HCT116 (cell line): Measurements from ENCODE around the gene GTF3C1. TPM values are rescaled to one million over a fixed set of nuclear protein-coding genes. Genes with fewer than 3 reads are reported as not detected.
A peak's percentile ranks its signal among the peaks of the same experiment; 100 is the strongest.

Experiments
- ATAC-seq: fragments of 200-7000 bp; cut with Tn5 transposase; 2 replicates; pipeline ENCODE4 v1.9.1; 2020; ENCODE audit warnings: mild to moderate bottlenecking, moderate library complexity
- BruUV-seq: library from RNA; stranded (reverse); fragments of 400-500 nt; replicated peaks from 2 replicates; lab custom pipeline; 2021; lab: Mats Ljungman, UMichigan
- CTCF ChIA-PET: fragments of 300-600 bp; sonication (Branson Sonifier 250); formaldehyde crosslinking; loops from one replicate; lab custom pipeline; 2021; ENCODE audit warnings: antibody characterized with exemption; lab: Charles Lee
- POLR2A ChIA-PET: fragments of 300-600, 350-600 bp; sonication (Branson Sonifier 250); formaldehyde crosslinking; loops from one replicate; lab custom pipeline; 2021; ENCODE audit warnings: antibody characterized with exemption; lab: Charles Lee
- RAD21 ChIA-PET, 2 experiments: fragments of 300-600 bp; sonication (Branson Sonifier 250); formaldehyde crosslinking; loops; one replicate each; lab custom pipeline; 2023; ENCODE audit warnings: low total read pairs in 2 of 2; ENCODE audit not compliant: uncharacterized antibody in 2 of 2, unreplicated experiment in 2 of 2, low non-redundant PET in 1 of 2; lab: Charles Lee
- DNase-seq: peaks from one replicate; pipeline ENCODE4 v3.0.0-alpha.2; 2010; ENCODE audit warnings: low read depth, low spot score
- H2AFZ ChIP-seq: fragments of 200-600 bp; shearing (Covaris generic), sonication (generic); 2 replicates; pipeline ENCODE4 v1.6.1; 2017; ENCODE audit warnings: low read depth, mixed run types, mixed read lengths, antibody characterized with exemption, low read length; ENCODE audit not compliant: poor library complexity, severe bottlenecking
- H3K27ac ChIP-seq: 2 replicates; pipeline ENCODE4 v1.5.1; 2012; ENCODE audit warnings: low read depth, low read length
- H3K27me3 ChIP-seq: fragments of 200-600 bp; sonication (generic); 2 replicates; pipeline ENCODE4 v1.6.1; 2016; ENCODE audit warnings: mixed run types, low read length, mixed read lengths; ENCODE audit not compliant: insufficient read depth
- H3K36me3 ChIP-seq, 2 experiments: fragments of 200-500 bp in 1 of 2; fragments of 200-600 bp in 1 of 2; sonication (Bioruptor generic) in 1 of 2; sonication (generic) in 1 of 2; 2 replicates each; pipeline versions ENCODE4 v1.5.1 to v1.6.1; 2014 to 2016; ENCODE audit warnings: low read length in 2 of 2, inconsistent platforms in 1 of 2, mixed read lengths in 1 of 2, mixed run types in 1 of 2; ENCODE audit not compliant: insufficient read depth in 2 of 2, control insufficient read depth in 1 of 2
- H3K4me1 ChIP-seq, 2 experiments: fragments of 200-600 bp in 1 of 2; sonication (generic) in 1 of 2; 2 replicates each; pipeline versions ENCODE4 v1.5.1 to v1.6.1; 2012 to 2017; ENCODE audit warnings: low read length in 2 of 2, inconsistent platforms in 1 of 2, mild to moderate bottlenecking in 1 of 2, mixed read lengths in 1 of 2, mixed run types in 1 of 2, moderate library complexity in 1 of 2; ENCODE audit not compliant: insufficient read depth in 2 of 2, control insufficient read depth in 1 of 2
- H3K4me2 ChIP-seq: fragments of 200-600 bp; sonication (generic); 2 replicates; pipeline ENCODE4 v1.6.1; 2017; ENCODE audit warnings: mixed run types, low read length, mixed read lengths
- H3K4me3 ChIP-seq, 2 experiments: fragments of 200-600 bp in 1 of 2; sonication (generic) in 1 of 2; replicated peaks in 1 of 2; 2 replicates each; pipeline ENCODE4 v1.5.1; 2011 to 2016; ENCODE audit warnings: low read length in 2 of 2, control low read depth in 1 of 2, low read depth in 1 of 2, mild to moderate bottlenecking in 1 of 2, mixed read lengths in 1 of 2, mixed run types in 1 of 2
- H3K79me2 ChIP-seq: fragments of 200-600 bp; sonication (generic); 2 replicates; pipeline ENCODE4 v1.6.1; 2017; ENCODE audit warnings: mild to moderate bottlenecking, mixed run types, low read length, moderate library complexity, mixed read lengths; ENCODE audit not compliant: insufficient read depth
- H3K9ac ChIP-seq: fragments of 200-600 bp; sonication (generic); 2 replicates; pipeline ENCODE4 v1.6.1; 2016; ENCODE audit warnings: low read length, mixed read lengths
- H3K9me2 ChIP-seq: fragments of 200-600 bp; sonication (generic), shearing (Covaris generic); 2 replicates; pipeline ENCODE4 v1.6.1; 2017; ENCODE audit warnings: mixed run types, mild to moderate bottlenecking, moderate library complexity; ENCODE audit not compliant: insufficient read depth
- H3K9me3 ChIP-seq, 2 experiments: fragments of 200-500 bp in 1 of 2; fragments of 200-600 bp in 1 of 2; sonication (Bioruptor generic) in 1 of 2; sonication (generic) in 1 of 2; 2 replicates each; pipeline ENCODE4 v1.6.1; 2014 to 2017; ENCODE audit warnings: low read length in 2 of 2, mixed read lengths in 2 of 2, inconsistent platforms in 1 of 2, low read depth in 1 of 2, mild to moderate bottlenecking in 1 of 2, mixed run types in 1 of 2, moderate library complexity in 1 of 2; ENCODE audit not compliant: control insufficient read depth in 1 of 2, insufficient read depth in 1 of 2
- H4K20me1 ChIP-seq: fragments of 200-600 bp; sonication (generic), shearing (Covaris generic); 2 replicates; pipeline ENCODE4 v1.6.1; 2017; ENCODE audit warnings: mixed run types, mild to moderate bottlenecking, moderate library complexity; ENCODE audit not compliant: insufficient read depth
- CBX3 ChIP-seq: IDR thresholded peaks from 2 replicates; pipeline ENCODE4 v1.6.1; 2012; ENCODE audit warnings: low read depth
- ELF1 ChIP-seq: IDR thresholded peaks from 2 replicates; pipeline ENCODE4 v1.6.1; 2012; ENCODE audit warnings: low read depth, borderline replicate concordance
- EZH2 ChIP-seq: fragments of 200-600 bp; sonication (generic); IDR thresholded peaks from 2 replicates; pipeline ENCODE4 v1.6.1; 2017; ENCODE audit warnings: antibody characterized with exemption, mixed run types
- EZH2phosphoT487 ChIP-seq: fragments of 200-600 bp; IDR thresholded peaks from 2 replicates; pipeline ENCODE4 v1.6.1; 2018; ENCODE audit warnings: antibody characterized with exemption, borderline replicate concordance
- POLR2A ChIP-seq: IDR thresholded peaks from 2 replicates; pipeline ENCODE4 v1.7.0; 2011; ENCODE audit warnings: borderline replicate concordance; ENCODE audit not compliant: insufficient read depth, insufficient read length; ENCODE audit errors: extremely low read depth
- RAD21 ChIP-seq: IDR thresholded peaks from 2 replicates; pipeline ENCODE4 v1.6.1; 2012; ENCODE audit warnings: low read depth, mild to moderate bottlenecking
- SIN3A ChIP-seq: IDR thresholded peaks from 2 replicates; pipeline ENCODE4 v1.6.1; 2012; ENCODE audit warnings: low read depth
- SP1 ChIP-seq: IDR thresholded peaks from 2 replicates; pipeline ENCODE4 v1.6.1; 2012; ENCODE audit warnings: low read depth
- TCF7L2 ChIP-seq: IDR thresholded peaks from 2 replicates; pipeline ENCODE4 v1.7.0; 2011; ENCODE audit warnings: borderline replicate concordance, inconsistent platforms; ENCODE audit not compliant: insufficient read depth, insufficient read length; ENCODE audit errors: extremely low read depth
- ZNF274 ChIP-seq: fragments of 200-500 bp; sonication (Bioruptor generic); IDR thresholded peaks from 2 replicates; pipeline ENCODE4 v1.6.1; 2014; ENCODE audit warnings: mild to moderate bottlenecking, low read depth, low read length, inconsistent platforms
- intact Hi-C: fragments of 100-400 bp; cut with micrococcal nuclease; formaldehyde crosslinking; loops from 2 replicates; pipeline ENCODE4 v1.10.0; 2022
- total RNA-seq: library from RNA; stranded (reverse); gene quantifications from one replicate; pipeline ENCODE4 v1.2.1, GENCODE V29; 2021; ENCODE audit not compliant: unreplicated experiment
- TF ChIP-seq, protein P1 (sequence below): IDR thresholded peaks from 2 replicates; pipeline ENCODE4 v1.6.1; 2012
- TF ChIP-seq, protein P2 (sequence below): IDR thresholded peaks from 2 replicates; pipeline ENCODE4 v1.6.1; 2011; ENCODE audit warnings: mild to moderate bottlenecking, low read length, moderate library complexity; ENCODE audit not compliant: insufficient replicate concordance; ENCODE audit errors: extremely low read depth
- TF ChIP-seq, protein P3 (sequence below): IDR thresholded peaks from 2 replicates; pipeline ENCODE4 v1.6.1; 2012
- TF ChIP-seq, protein P4 (sequence below), 3 experiments: fragments of 200-600 bp in 1 of 3; sonication (generic) in 1 of 3; IDR thresholded peaks in 2 of 3; conservative IDR thresholded peaks in 1 of 3; 2 replicates each; pipeline ENCODE4 v1.5.1; 2012 to 2017; ENCODE audit warnings: low read depth in 2 of 3, low read length in 2 of 3, antibody characterized with exemption in 1 of 3, borderline replicate concordance in 1 of 3, control low read depth in 1 of 3, mild to moderate bottlenecking in 1 of 3, mixed read lengths in 1 of 3, mixed run types in 1 of 3, moderate library complexity in 1 of 3; ENCODE audit not compliant: insufficient read depth in 1 of 3

The GTF3C1 gene
- total RNA-seq, 1 experiment from 2014 or later = 97.5 TPM

DNA sequence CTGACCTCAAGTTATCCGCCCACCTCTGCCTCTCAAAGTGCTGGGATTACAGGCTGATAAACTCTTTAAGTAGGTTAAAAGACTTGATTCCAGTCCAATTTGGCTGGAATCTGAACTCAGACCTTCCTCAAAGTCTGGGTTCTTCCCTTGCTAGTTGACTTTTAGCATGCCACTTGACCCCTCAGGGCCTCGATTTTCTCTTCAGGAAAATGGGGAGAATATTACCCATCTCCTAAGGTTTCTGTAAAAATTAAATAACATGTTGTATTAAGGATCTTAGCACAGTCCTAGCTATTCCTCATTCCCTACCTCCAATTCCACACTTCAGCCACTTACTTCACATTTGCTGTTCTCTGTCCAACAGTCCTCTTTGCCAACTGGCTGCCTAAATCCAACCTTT, 1.9 kb downstream of the GTF3C1 start:
- ATAC-seq (no peak), DNase-seq (no peak)
- Histone ChIP-seq H3K4me2 (peak overlapping the region; percentile 76; the same call in 1 of the 2 replicates), H3K4me3 (no peak overlapping the region), H3K9ac (no peak overlapping the region), H3K36me3 (peaks cover 11 to 23% of the 10 kb centered on the region in 2 experiments), H3K27ac (no peak overlapping the region), H3K79me2 (peaks cover 55% of the 10 kb centered on the region), H3K4me1 (peaks cover 11 to 30% of the 10 kb centered on the region in 2 experiments; a peak in 3 of 4 replicates), H3K27me3 (no peaks in the 10 kb centered on the region), H3K9me3 (no peaks in the 10 kb centered on the region), H4K20me1 (no peaks in the 10 kb centered on the region), H3K9me2 (no peaks in the 10 kb centered on the region), H2AFZ (no peak overlapping the region)
- intact Hi-C loops = no loop called here
- RAD21 ChIA-PET = no interaction called here
- BruUV-seq = no TSS peak
- POLR2A ChIA-PET = no interaction called here
- CTCF ChIA-PET = no interaction called here
- no peak for TF ChIP-seq EZH2phosphoT487
- TF ChIP-seq, protein P1, sequence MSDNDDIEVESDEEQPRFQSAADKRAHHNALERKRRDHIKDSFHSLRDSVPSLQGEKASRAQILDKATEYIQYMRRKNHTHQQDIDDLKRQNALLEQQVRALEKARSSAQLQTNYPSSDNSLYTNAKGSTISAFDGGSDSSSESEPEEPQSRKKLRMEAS = no peak
- no peak for TF ChIP-seq TCF7L2
- TF ChIP-seq POLR2A = no peak
- no peak for TF ChIP-seq EZH2
- no peak for TF ChIP-seq ZNF274
- no peak for TF ChIP-seq SP1
- TF ChIP-seq, protein P2, sequence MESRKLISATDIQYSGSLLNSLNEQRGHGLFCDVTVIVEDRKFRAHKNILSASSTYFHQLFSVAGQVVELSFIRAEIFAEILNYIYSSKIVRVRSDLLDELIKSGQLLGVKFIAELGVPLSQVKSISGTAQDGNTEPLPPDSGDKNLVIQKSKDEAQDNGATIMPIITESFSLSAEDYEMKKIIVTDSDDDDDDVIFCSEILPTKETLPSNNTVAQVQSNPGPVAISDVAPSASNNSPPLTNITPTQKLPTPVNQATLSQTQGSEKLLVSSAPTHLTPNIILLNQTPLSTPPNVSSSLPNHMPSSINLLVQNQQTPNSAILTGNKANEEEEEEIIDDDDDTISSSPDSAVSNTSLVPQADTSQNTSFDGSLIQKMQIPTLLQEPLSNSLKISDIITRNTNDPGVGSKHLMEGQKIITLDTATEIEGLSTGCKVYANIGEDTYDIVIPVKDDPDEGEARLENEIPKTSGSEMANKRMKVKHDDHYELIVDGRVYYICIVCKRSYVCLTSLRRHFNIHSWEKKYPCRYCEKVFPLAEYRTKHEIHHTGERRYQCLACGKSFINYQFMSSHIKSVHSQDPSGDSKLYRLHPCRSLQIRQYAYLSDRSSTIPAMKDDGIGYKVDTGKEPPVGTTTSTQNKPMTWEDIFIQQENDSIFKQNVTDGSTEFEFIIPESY = no peak
- no peak for TF ChIP-seq SIN3A
- TF ChIP-seq, protein P3, sequence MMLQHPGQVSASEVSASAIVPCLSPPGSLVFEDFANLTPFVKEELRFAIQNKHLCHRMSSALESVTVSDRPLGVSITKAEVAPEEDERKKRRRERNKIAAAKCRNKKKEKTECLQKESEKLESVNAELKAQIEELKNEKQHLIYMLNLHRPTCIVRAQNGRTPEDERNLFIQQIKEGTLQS = no peak
- TF ChIP-seq ELF1 = no peak
- no peak for TF ChIP-seq RAD21
- TF ChIP-seq, protein P4, sequence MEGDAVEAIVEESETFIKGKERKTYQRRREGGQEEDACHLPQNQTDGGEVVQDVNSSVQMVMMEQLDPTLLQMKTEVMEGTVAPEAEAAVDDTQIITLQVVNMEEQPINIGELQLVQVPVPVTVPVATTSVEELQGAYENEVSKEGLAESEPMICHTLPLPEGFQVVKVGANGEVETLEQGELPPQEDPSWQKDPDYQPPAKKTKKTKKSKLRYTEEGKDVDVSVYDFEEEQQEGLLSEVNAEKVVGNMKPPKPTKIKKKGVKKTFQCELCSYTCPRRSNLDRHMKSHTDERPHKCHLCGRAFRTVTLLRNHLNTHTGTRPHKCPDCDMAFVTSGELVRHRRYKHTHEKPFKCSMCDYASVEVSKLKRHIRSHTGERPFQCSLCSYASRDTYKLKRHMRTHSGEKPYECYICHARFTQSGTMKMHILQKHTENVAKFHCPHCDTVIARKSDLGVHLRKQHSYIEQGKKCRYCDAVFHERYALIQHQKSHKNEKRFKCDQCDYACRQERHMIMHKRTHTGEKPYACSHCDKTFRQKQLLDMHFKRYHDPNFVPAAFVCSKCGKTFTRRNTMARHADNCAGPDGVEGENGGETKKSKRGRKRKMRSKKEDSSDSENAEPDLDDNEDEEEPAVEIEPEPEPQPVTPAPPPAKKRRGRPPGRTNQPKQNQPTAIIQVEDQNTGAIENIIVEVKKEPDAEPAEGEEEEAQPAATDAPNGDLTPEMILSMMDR (IDR thresholded peaks at IDR 0.05 in 2 of 3, conservative IDR thresholded peaks at IDR 0.05 in 1 of 3; ENCODE audit: borderline replicate concordance in 1 of 3, insufficient read depth in 1 of 3, low read depth in 2 of 3, low read length in 2 of 3) = no peak
- TF ChIP-seq CBX3 = no peak
